Stimulated activated CD8-positive, alpha-beta memory T cell treated with anti-CD3 and anti-CD28 coated beads, Interleukin-7, amount 100 ng/mL, for 1 hour (primary cell): ENCODE results near the gene PPP1R3E.
"Not testable (repeated sequence)": the region's sequence is repeated elsewhere in the genome, so short reads cannot be mapped to it uniquely, and the experiment has no call there.

Source experiments
- DNase-seq, 2 donors: peaks; one replicate each; pipeline ENCODE4 v3.0.0-alpha.2; 2020; ENCODE audit warnings: low read depth in 2 of 2

The PPP1R3E gene

DNA sequence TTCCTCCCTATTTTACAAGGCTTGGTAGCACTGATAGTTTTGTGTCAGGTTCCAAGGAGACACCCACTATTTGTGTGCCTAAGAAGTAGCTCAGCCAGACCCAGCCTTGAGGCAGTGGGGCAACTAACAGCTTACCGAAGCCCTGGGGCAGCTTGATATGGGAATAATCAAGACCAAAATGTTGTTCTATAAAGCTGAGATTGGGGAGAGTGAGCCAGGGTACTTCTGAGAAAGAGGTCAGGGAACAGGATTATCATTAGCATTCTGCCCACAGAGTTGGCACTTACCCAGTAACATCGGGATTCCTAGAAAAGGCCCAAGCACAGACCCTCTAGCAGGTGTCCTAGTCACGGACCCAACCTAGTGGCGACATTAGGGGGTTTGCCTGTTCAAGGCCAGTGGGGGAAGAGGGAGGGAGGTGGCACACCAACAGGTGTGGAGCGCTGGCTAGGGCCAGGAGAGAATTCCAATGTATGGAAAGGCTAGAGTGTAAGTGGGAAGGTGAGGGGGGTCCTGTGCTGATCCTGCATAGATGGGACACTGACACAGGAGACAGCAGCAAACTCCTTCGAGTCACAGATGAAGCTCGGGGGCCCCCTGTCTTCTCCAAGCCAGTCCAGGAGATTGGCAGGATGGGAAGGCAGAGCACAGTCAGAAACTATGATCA lies 4.9 kb downstream of the PPP1R3E start:
- no peak for DNase-seq

- no peak for DNase-seq
These were observed 5.6 kb downstream of the PPP1R3E start for GRCh38 chr14:23297096-23297495.

DNA sequence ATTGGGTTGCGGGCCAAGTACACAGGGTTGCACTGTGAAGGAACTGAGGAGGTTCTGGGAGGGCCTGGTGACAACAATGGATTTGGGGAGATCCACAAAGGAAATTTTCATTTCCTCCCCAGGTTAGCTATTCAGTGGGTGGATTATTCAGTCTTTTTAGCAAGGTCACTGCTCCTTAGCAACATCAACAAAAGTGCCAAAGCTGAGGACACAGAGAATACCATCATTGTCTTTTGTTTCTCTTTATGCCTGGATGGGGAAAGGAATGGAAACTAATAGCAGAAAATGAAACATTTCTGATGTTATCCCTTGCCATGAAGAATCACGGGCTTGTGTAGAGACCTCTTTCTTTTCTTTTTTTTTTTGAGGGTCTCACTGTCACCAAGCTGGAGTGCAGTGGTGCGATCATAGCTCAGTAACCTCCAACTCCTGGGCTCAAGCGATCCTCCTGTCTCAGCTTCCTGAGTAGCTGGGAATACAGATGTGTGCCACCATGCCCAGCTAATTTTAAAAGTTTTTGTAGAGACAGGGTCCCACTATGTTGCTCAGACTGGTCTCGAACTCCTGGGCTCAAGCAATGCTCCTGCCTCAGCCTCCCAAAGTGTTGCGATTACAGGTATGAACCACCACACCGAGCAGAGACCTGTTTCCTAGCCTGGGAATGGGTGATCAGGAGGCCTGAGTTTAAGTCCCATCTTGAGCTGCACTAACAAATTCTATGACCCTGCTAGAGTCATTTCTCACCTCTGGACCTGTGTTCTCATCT lies 6.5 kb downstream of the PPP1R3E start:
- DNase-seq: no peak

GRCh38 chr14:23294734-23295561 lies 7.7 kb downstream of the PPP1R3E start:
- DNase-seq: no peak

DNA sequence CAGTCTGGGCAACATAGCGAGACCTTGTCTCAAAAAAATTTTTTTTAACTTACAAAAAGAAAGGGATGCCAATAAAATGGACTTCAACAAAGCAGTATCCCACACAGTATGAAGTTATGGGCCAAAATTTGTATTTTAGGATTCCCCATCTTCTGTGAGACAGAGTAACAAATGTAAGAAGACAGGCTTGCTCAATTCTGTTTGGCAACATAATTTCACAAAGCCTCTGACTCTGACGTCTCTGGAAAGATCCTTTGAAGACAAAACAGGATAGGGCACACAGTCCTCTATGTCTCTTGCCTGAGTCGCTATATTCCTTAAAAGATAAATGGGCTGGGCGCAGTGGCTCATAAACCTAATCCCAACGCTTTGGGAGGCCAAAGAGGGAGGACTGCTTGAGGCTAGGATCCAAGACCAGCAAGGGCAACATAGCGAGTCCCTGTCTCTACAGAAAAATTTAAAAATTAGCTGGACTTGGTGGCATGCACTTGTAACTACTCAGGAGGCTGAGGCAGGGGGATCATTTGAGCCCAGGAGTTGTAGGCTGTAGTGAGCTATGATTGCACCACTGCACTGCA lies 15.7 kb downstream of the PPP1R3E start:
- DNase-seq: no peak

GRCh38 chr14:23286020-23286901 lies 16.4 kb downstream of the PPP1R3E start, which contains the start of gene HOMEZ:
TSS of gene HOMEZ (minus strand) at chr14:23286132. CDS start at chr14:23285952, 180 bp downstream.
- peak; percentile 94 to 96 for DNase-seq

DNA sequence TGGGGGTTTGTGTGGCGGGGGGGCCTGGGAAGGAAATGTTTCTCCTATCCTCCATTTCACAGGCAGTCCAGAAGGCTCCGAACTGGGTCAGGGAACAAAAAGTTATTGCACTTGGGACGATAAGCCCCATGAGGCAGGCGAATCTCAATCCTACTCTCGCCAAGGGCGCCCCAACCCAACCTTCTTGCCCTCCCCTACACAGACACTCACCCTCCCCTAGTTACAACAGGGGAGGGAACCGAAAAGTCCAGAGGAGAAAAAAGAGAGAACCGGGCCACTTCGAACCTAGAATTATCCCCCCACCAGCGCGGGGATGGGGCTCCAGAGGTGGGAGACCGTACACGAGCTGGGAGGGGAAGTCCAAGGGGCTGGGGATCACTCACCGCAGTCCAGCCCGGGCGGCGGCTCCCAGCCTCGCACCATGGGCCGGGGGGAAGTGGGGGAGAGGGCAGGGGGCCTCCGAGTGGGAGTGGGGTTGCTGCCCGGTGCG lies 17.1 kb downstream of the PPP1R3E start:
- no peak for DNase-seq

- no peak for DNase-seq
These were observed 17.8 kb downstream of the PPP1R3E start for GRCh38 chr14:23284654-23285529.

DNA sequence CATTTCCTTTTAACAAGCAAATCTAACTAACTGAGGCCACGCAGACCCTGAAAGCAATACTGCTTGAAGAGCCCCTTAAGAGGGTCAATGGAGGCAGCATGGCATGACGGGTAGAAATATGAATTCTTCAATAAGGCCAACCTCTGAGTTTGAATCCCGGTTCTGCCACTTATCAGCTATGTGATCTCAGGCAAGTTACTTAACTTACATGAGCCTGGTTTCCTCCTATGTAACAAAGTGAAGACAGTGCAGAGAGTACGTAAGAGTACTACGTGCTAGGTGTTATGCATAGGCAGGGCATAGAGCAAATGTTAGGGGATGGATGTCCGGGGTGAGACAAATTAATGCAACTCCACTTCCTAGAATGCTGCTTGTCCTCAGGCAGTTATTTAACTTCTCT lies 21.4 kb downstream of the PPP1R3E start:
- DNase-seq: no peak

DNA sequence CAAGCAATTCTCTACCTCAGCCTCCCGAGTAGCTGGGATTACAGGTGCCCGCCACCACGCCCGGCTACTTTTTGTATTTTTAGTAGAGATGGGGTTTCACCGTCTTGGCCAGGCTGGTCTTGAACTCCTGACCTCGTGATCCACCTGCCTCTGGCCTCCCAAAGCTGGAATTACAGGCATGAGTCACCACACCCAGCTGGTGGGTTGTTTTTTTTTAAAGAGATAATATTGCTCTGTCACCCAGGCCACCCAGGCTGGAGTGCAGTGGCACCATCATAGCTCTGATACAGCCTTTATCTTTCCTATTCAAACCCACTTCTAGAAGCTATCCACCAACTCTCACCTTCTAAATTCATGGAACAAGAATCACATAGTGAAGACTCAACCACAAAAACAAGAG lies 24.7 kb downstream of the PPP1R3E start:
- DNase-seq: not testable (repeated sequence)

- no peak for DNase-seq
These were observed 25.5 kb downstream of the PPP1R3E start for GRCh38 chr14:23277189-23277588.

DNA sequence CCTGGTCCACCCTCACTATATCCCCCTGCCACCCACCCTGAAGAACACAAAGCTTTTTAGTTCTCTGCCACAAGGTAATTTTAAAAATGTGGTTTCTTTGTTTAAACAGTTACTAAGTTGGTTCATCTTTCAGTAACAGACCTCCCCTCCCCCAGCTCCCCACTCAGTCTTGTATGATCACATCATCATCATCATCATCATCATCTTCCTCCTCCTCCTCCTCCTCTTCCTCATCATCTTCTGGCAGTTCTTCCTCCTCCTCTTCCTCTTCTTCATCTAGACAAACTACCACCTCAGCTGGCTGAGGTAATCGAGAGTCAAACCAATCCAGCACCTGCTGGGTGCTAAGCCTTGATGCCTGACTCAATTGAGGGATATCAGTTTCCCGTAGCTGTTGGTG lies 27.2 kb downstream of the PPP1R3E start:
- no peak for DNase-seq

- DNase-seq: no peak
These were observed 33.5 kb downstream of the PPP1R3E start for GRCh38 chr14:23269193-23269592.

- not testable (repeated sequence) for DNase-seq
These were observed 41.8 kb downstream of the PPP1R3E start for GRCh38 chr14:23260849-23261248.

GRCh38 chr14:23259426-23259825 lies 43.2 kb downstream of the PPP1R3E start:
- DNase-seq: no peak

DNA sequence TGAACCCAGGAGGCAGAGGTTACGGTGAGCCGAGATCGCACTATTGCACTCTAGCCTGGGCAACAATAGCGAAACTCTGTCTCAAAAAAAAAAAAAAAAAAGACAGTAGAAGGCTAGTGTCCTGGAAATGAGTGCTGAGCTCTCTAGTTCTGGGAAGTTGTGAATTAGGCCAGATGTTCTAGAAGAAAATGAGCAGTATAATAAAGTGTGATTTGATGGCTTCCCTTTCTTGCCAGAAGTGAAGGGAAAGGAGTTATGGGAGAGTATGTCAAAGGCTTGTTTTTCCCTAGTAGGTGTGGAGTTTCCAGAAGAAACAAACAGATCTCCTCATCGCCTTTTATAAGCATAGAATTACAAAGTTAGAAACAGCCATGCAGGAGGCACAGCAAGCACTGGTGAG lies 44.4 kb downstream of the PPP1R3E start:
- no peak for DNase-seq

- DNase-seq: no peak
These were observed 50.0 kb downstream of the PPP1R3E start for GRCh38 chr14:23252420-23253333.

DNA sequence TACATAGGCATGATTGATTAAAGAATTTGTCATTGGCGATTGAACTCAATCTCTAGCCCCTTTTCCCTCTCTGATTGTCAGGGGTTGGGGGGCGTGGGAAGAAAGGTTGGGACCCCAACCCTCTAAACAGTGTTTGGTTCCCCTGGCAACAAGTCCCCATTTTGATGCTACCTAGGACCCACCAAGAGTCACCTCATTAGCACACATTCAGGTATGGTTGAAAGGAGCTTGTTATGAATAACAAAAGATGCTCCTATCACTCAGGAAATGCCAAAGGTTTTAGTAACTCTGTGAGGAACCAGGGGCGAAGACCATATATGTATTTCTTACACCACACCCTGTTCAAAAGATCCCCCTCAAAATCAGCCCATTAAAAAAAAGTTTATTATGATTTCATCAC lies 50.7 kb downstream of the PPP1R3E start:
- DNase-seq: no peak

GRCh38 chr14:23249824-23250223 lies 52.8 kb downstream of the PPP1R3E start:
- no peak for DNase-seq
